Islet precursor cell (in vitro differentiated cells): ENCODE data around the gene GLB1L3.

Experiments
- DNase-seq: peaks from one replicate; pipeline ENCODE4 v3.0.0-alpha.2; 2018

Gene GLB1L3

GRCh38 chr11:134275534-134276395 is at the start of gene GLB1L3:
Gene GLB1L3, plus strand, starts transcription at chr11:134276379. Its CDS starts 362 bp downstream, at chr11:134276741.
- DNase-seq = peak; percentile 63

GRCh38 chr11:134226806-134227325 is 49.3 kb upstream of the GLB1L3 start:
- no peak for DNase-seq

- peak; percentile 32 for DNase-seq
These were observed 47.6 kb upstream of the GLB1L3 start for GRCh38 chr11:134228625-134229024.

GRCh38 chr11:134229126-134229790 is 46.9 kb upstream of the GLB1L3 start:
- DNase-seq = peak; percentile 50

- peak; percentile 35 for DNase-seq
These were observed 45.8 kb upstream of the GLB1L3 start for GRCh38 chr11:134230339-134230738.

GRCh38 chr11:134231958-134232659 is 44.1 kb upstream of the GLB1L3 start:
- peak; percentile 32 for DNase-seq

GRCh38 chr11:134233729-134234179 is 42.4 kb upstream of the GLB1L3 start:
- no peak for DNase-seq

- no peak for DNase-seq
These were observed 40.8 kb upstream of the GLB1L3 start for GRCh38 chr11:134235399-134235798.

GRCh38 chr11:134236834-134237556 is 39.2 kb upstream of the GLB1L3 start:
- DNase-seq = peak; percentile 79

GRCh38 chr11:134237557-134237922 is 38.6 kb upstream of the GLB1L3 start:
- peak; percentile 68 for DNase-seq

GRCh38 chr11:134238956-134239355 is 37.2 kb upstream of the GLB1L3 start:
- DNase-seq = peak; percentile 36

GRCh38 chr11:134240592-134240991 is 35.6 kb upstream of the GLB1L3 start:
- DNase-seq = peak; percentile 16

GRCh38 chr11:134242376-134242775 is 33.8 kb upstream of the GLB1L3 start:
- peak; percentile 52 for DNase-seq

- no peak for DNase-seq
These were observed 32.3 kb upstream of the GLB1L3 start for GRCh38 chr11:134243913-134244312.

- peak; percentile 62 for DNase-seq
These were observed 31.6 kb upstream of the GLB1L3 start for GRCh38 chr11:134244593-134244992.

- no peak for DNase-seq
These were observed 30.7 kb upstream of the GLB1L3 start for GRCh38 chr11:134245434-134245833.

- no peak for DNase-seq
These were observed 30.1 kb upstream of the GLB1L3 start for GRCh38 chr11:134246100-134246499.

- no peak for DNase-seq
These were observed 29.5 kb upstream of the GLB1L3 start for GRCh38 chr11:134246678-134247077.

- no peak for DNase-seq
These were observed 27.2 kb upstream of the GLB1L3 start for GRCh38 chr11:134248910-134249480.

GRCh38 chr11:134250246-134250645 is 25.9 kb upstream of the GLB1L3 start:
- no peak for DNase-seq

GRCh38 chr11:134250675-134251074 is 25.5 kb upstream of the GLB1L3 start:
- DNase-seq = no peak
